ENCODE results near the gene KLHDC7B.
A peak's percentile ranks its signal among the peaks of the same experiment; 100 is the strongest.

KLHDC7B gene

DNA sequence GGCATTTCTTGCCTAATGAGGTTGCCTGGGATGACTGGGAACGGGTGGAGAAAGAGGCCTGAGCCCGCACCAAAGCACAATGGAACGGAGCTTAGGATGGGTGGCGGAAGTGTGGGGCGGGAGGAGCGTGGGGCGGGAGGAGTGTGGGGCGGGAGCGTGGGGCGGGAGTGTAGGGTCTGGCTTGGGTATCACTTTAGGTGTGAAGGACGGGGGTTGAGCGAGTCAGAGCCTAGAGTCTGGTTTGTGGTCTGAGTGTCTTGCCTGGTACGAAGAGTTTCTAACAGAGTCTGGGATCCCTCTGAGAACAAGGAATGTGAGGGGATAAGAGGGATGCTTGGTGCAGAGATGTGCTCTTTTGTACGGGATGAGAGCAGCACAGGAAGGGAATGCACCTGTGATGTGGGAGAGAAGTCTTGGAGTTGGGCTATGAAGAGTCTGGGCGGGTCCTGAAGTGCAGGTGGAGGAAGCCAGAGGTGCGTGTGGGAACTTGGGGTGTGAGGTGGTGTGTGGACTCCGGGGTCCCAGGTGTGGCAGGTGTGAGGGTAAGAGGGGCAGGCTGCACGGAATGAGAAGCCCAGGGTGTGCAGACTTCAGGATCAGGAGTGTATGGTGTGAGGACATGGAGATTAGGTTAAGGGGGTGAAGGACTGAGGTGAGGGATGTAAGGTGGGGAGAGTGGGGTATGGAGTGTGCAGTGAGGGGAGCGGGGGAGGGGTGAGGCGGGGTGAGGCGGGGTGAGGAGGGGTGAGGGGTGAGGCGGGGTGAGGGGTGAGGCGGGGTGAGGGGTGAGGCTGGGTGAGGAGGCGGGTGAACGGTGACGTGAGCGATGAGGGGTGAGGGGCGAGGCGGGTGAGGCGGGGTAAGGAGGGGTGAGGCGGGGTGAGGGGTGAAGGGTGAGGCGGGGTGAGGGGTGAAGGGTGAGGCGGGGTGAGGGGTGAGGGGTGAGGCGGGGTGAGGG, 16.0 kb downstream of the KLHDC7B start:
- no peak overlapping the region for H3K4me3 ChIP-seq (ENCODE audit: low read depth in 1 of 2, low read length in 2 of 2)
- no peaks in the 10 kb centered on the region for H3K36me3 ChIP-seq (ENCODE audit: insufficient read depth, low read length)
- no peak overlapping the region for H3K27ac ChIP-seq (ENCODE audit: low read depth, low read length)
- H3K9ac ChIP-seq (ENCODE audit: low read length): no peak overlapping the region
- H3K4me1 ChIP-seq (ENCODE audit: insufficient read depth, low read length): peaks cover 9% of the 10 kb centered on the region
- H3K27me3 ChIP-seq (ENCODE audit: control insufficient read depth in 1 of 2, insufficient read depth in 2 of 2, low read length in 2 of 2): no peaks in the 10 kb centered on the region
- no peaks in the 10 kb centered on the region for H3K9me3 ChIP-seq (ENCODE audit: low read length)

DNA sequence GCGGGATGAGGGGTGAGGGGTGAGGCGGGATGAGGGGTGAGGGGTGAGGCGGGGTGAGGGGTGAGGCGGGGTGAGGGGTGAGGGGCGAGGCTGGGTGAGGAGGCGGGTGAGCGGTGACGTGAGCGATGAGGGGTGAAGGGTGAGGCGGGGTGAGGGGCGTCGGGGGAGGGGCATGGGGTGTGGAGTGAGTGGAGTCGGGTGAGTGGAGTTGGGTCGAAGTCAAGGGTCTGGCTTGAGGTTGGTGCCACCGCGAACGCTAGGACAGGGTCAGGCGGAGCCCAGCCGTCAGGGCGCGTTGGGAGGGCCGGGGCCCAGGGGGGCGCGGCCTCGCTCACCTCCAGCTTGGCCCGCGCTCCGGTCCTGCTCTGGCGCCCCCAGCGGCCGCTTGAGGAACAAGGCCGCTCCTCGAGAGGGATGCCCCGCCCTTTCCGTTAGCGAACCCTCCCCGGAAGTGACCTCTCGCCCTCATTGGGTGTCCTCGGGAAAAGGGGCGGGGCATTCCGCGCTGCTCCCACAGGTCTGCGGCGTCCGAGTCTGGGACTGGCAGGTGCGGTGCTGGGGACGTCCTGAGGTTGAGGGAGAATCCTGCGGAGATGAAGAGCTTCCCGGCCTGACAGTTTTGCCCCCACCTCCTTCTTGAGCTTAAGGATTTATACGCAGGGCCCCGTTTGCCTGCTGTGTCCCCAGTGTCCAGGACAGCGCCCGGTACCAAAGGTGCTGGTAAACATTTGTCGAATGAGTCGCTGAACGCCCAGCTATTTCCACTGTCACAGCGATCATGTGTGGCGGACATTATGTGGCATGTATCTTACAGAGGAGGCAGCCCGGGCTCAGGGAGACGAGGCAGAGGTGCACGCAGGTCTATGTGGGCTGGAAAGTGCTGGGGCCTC, 17.1 kb downstream of the KLHDC7B start, which contains the start of gene SYCE3:
Gene SYCE3 (minus strand): TSS at position 397 of the 890 bp plus-strand sequence. CDS start 6,514 bp downstream, outside the sequence.
- Histone ChIP-seq H3K4me3 (ENCODE audit: low read depth in 1 of 2, low read length in 2 of 2) (peak within 1 kb of the TSS; percentile 85 to 98), H3K9ac (ENCODE audit: low read length) (peak within 1 kb of the TSS; percentile 57), H3K4me1 (ENCODE audit: insufficient read depth, low read length) (peaks cover 9% of the 10 kb centered on the region), H3K9me3 (ENCODE audit: low read length) (no peaks in the 10 kb centered on the region), H3K27me3 (ENCODE audit: control insufficient read depth in 1 of 2, insufficient read depth in 2 of 2, low read length in 2 of 2) (no peaks in the 10 kb centered on the region), H3K36me3 (ENCODE audit: insufficient read depth, low read length) (no peaks in the 10 kb centered on the region), H3K27ac (ENCODE audit: low read depth, low read length) (peak within 1 kb of the TSS; percentile 61)

DNA sequence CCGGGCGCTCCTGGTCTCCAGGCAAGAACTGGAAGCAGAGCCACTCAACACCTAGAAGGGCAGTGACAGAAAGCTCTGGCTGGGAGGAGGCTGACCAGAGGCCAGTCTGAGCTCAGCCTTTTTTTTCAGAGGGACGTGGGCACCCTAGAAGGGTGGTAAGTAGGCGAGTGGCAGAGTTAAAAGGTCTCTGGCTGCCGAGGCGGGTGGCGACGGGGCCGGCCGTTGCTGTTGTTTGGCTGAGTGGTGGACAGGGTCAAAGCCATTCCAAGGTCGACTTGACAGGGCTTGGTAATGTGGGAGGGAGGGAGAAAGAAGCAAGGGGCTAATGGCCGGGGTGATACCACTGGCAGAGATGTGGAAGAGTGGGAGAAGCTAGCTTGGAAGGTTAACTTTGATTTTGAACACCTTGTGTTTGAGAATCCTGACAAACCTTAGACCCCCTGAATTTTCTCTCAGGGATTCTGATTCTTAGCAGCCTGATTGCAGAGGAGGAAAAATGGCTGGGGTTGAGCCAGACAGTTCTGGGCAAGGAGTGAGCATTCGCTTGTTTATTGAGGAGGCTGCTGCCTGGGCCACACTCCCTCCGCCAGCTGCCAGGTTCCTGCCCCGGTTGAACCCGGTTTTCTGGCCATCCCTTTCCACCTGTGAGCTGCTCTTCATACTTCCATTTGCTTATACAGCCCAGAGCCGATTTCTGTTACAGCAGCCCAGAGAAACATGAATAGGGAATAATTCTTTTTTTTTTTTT, 17.9 kb downstream of the KLHDC7B start:
- H3K27ac ChIP-seq (ENCODE audit: low read depth, low read length): peak overlapping the region; percentile 61
- no peaks in the 10 kb centered on the region for H3K36me3 ChIP-seq (ENCODE audit: insufficient read depth, low read length)
- peak overlapping the region; percentile 85 to 98 for H3K4me3 ChIP-seq (ENCODE audit: low read depth in 1 of 2, low read length in 2 of 2)
- H3K4me1 ChIP-seq (ENCODE audit: insufficient read depth, low read length): peaks cover 9% of the 10 kb centered on the region
- H3K9ac ChIP-seq (ENCODE audit: low read length): peak overlapping the region; percentile 57
- no peaks in the 10 kb centered on the region for H3K27me3 ChIP-seq (ENCODE audit: control insufficient read depth in 1 of 2, insufficient read depth in 2 of 2, low read length in 2 of 2)
- no peaks in the 10 kb centered on the region for H3K9me3 ChIP-seq (ENCODE audit: low read length)

DNA sequence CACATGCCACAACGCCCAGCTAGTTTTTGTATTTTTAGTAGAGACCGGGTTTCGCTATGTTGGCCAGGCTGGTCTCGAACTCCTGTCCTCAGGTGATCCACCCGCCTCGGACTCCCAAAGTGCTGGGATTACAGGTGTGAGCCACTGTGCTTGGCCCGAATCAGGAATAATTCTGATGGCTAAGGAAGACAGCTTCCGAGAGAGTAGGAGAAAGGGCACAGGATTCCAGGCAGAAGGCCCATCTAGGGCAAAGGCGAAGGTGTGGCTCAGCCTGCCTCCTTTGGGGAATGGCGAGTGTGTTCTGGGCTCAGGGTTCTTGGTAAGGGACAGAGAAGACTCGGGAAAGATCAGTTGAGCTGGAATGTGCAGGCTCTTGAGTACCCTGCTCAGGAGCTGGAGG, 18.6 kb downstream of the KLHDC7B start:
- Histone ChIP-seq H3K4me3 (ENCODE audit: low read depth in 1 of 2, low read length in 2 of 2) (no peak overlapping the region), H3K27me3 (ENCODE audit: control insufficient read depth in 1 of 2, insufficient read depth in 2 of 2, low read length in 2 of 2) (no peaks in the 10 kb centered on the region), H3K27ac (ENCODE audit: low read depth, low read length) (no peak overlapping the region), H3K9me3 (ENCODE audit: low read length) (no peaks in the 10 kb centered on the region), H3K9ac (ENCODE audit: low read length) (no peak overlapping the region), H3K36me3 (ENCODE audit: insufficient read depth, low read length) (no peaks in the 10 kb centered on the region), H3K4me1 (ENCODE audit: insufficient read depth, low read length) (peaks cover 9% of the 10 kb centered on the region)

- no peak overlapping the region for H3K9ac ChIP-seq (ENCODE audit: low read length)
- H3K4me3 ChIP-seq (ENCODE audit: low read depth in 1 of 2, low read length in 2 of 2): no peak overlapping the region
- H3K36me3 ChIP-seq (ENCODE audit: insufficient read depth, low read length): no peaks in the 10 kb centered on the region
- H3K9me3 ChIP-seq (ENCODE audit: low read length): no peaks in the 10 kb centered on the region
- H3K4me1 ChIP-seq (ENCODE audit: insufficient read depth, low read length): peaks cover 9% of the 10 kb centered on the region
- H3K27me3 ChIP-seq (ENCODE audit: control insufficient read depth in 1 of 2, insufficient read depth in 2 of 2, low read length in 2 of 2): no peaks in the 10 kb centered on the region
- no peak overlapping the region for H3K27ac ChIP-seq (ENCODE audit: low read depth, low read length)
Observed at GRCh38 chr22:50567721-50568252, 22.1 kb downstream of the KLHDC7B start.

- H3K4me3 ChIP-seq (ENCODE audit: low read depth in 1 of 2, low read length in 2 of 2): no peak overlapping the region
- no peaks in the 10 kb centered on the region for H3K9me3 ChIP-seq (ENCODE audit: low read length)
- H3K9ac ChIP-seq (ENCODE audit: low read length): no peak overlapping the region
- no peak overlapping the region for H3K27ac ChIP-seq (ENCODE audit: low read depth, low read length)
- H3K36me3 ChIP-seq (ENCODE audit: insufficient read depth, low read length): no peaks in the 10 kb centered on the region
- H3K4me1 ChIP-seq (ENCODE audit: insufficient read depth, low read length): peaks cover 3% of the 10 kb centered on the region
- no peaks in the 10 kb centered on the region for H3K27me3 ChIP-seq (ENCODE audit: control insufficient read depth in 1 of 2, insufficient read depth in 2 of 2, low read length in 2 of 2)
Observed at GRCh38 chr22:50568626-50569025, 22.9 kb downstream of the KLHDC7B start.

- no peaks in the 10 kb centered on the region for H3K36me3 ChIP-seq (ENCODE audit: insufficient read depth, low read length)
- no peak overlapping the region for H3K9ac ChIP-seq (ENCODE audit: low read length)
- no peaks in the 10 kb centered on the region for H3K9me3 ChIP-seq (ENCODE audit: low read length)
- H3K27me3 ChIP-seq (ENCODE audit: control insufficient read depth in 1 of 2, insufficient read depth in 2 of 2, low read length in 2 of 2): no peaks in the 10 kb centered on the region
- no peak overlapping the region for H3K4me3 ChIP-seq (ENCODE audit: low read depth in 1 of 2, low read length in 2 of 2)
- H3K4me1 ChIP-seq (ENCODE audit: insufficient read depth, low read length): no peaks in the 10 kb centered on the region
- H3K27ac ChIP-seq (ENCODE audit: low read depth, low read length): no peak overlapping the region
Observed at GRCh38 chr22:50569041-50569459, 23.4 kb downstream of the KLHDC7B start.

- no peaks in the 10 kb centered on the region for H3K36me3 ChIP-seq (ENCODE audit: insufficient read depth, low read length)
- H3K27ac ChIP-seq (ENCODE audit: low read depth, low read length): no peak overlapping the region
- no peaks in the 10 kb centered on the region for H3K9me3 ChIP-seq (ENCODE audit: low read length)
- no peaks in the 10 kb centered on the region for H3K4me1 ChIP-seq (ENCODE audit: insufficient read depth, low read length)
- no peak overlapping the region for H3K9ac ChIP-seq (ENCODE audit: low read length)
- H3K27me3 ChIP-seq (ENCODE audit: control insufficient read depth in 1 of 2, insufficient read depth in 2 of 2, low read length in 2 of 2): no peaks in the 10 kb centered on the region
- H3K4me3 ChIP-seq (ENCODE audit: low read depth in 1 of 2, low read length in 2 of 2): no peak overlapping the region
Observed at GRCh38 chr22:50569896-50570535, 24.3 kb downstream of the KLHDC7B start.

DNA sequence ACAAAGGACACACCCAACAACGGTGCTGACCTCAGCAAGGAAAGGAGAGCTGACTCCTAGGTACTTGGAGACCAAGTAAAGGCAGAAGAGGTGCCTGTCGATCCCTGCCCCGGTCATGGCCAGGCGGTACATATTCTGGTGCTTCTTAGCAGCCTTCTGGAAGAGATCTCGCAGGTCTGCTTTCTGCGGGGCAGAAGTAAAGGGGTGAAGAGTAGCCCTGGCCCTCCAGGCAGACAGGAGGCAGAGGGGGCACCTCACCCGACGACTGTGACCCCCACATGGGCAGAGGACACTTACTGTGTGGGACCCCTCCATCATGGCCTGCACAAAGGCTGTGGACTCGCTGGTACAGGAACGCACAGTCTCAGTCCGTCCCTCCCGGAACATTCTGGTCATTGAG, 25.2 kb downstream of the KLHDC7B start:
- H3K9me3 ChIP-seq (ENCODE audit: low read length): no peaks in the 10 kb centered on the region
- H3K9ac ChIP-seq (ENCODE audit: low read length): no peak overlapping the region
- no peak overlapping the region for H3K27ac ChIP-seq (ENCODE audit: low read depth, low read length)
- H3K4me3 ChIP-seq (ENCODE audit: low read depth in 1 of 2, low read length in 2 of 2): no peak overlapping the region
- no peaks in the 10 kb centered on the region for H3K27me3 ChIP-seq (ENCODE audit: control insufficient read depth in 1 of 2, insufficient read depth in 2 of 2, low read length in 2 of 2)
- H3K4me1 ChIP-seq (ENCODE audit: insufficient read depth, low read length): no peaks in the 10 kb centered on the region
- no peaks in the 10 kb centered on the region for H3K36me3 ChIP-seq (ENCODE audit: insufficient read depth, low read length)

DNA sequence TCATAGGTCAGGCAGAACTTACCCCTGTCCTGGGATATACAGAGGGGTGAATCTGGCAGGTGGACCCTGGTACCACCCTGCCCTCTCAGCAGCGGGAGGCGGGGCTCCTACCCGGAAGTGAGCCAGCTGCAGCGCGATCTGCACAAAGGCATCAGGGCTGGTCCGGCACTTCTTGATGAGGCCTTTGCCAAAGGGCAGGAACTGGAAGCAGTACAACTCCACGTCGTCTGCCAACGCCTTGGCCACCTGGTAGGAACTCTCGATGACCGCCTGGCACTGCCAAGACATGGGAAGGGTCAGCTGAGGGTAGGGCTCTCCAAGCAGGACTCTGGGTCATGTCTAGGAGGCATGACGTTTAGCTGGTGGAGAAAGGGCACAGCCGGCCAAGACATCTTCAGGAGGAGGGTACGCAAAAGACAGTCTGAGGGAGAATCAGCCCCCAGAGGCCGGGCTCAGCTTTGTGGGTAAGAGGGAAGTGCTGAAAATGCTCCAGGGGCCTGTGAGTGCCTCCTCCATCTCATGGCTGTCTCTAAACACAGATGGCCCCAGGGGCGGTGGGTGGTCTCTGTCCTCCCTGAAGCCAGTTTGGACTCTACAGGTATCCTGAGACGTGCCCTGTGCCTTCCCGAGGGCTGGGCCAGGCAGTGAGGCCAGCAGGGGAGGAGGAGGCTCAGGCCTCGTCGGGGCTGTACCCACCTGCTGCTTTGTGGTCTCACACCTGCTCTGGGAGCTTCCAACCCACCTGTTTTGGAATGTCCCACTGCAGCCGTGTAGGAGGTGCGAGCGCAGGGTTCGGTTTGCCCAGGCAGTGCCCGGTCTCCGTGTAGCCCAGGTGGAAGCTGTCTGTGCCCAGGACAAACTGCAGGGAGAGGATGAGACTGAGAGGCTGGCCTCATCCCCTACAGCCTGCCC, 25.8 kb downstream of the KLHDC7B start:
- no peaks in the 10 kb centered on the region for H3K9me3 ChIP-seq (ENCODE audit: low read length)
- H3K9ac ChIP-seq (ENCODE audit: low read length): no peak overlapping the region
- H3K27me3 ChIP-seq (ENCODE audit: control insufficient read depth in 1 of 2, insufficient read depth in 2 of 2, low read length in 2 of 2): no peaks in the 10 kb centered on the region
- H3K4me1 ChIP-seq (ENCODE audit: insufficient read depth, low read length): no peaks in the 10 kb centered on the region
- H3K4me3 ChIP-seq (ENCODE audit: low read depth in 1 of 2, low read length in 2 of 2): no peak overlapping the region
- no peaks in the 10 kb centered on the region for H3K36me3 ChIP-seq (ENCODE audit: insufficient read depth, low read length)
- H3K27ac ChIP-seq (ENCODE audit: low read depth, low read length): no peak overlapping the region

All from muscle layer of colon (tissue), 2 donors.